Right lobe of liver (tissue), 4 donors: Measurements from ENCODE around the gene WDR19.

ENCODE experiments used
- POLR2A ChIP-seq: fragments of 450-650 bp; IDR thresholded peaks from one replicate; pipeline ENCODE4 v1.6.1; 2017; ENCODE audit warnings: antibody characterized with exemption, mild to moderate bottlenecking
- TF ChIP-seq, protein P1 (sequence below), 4 donors: fragments of 200-600 bp in 3 of 4; fragments of 450-650 bp in 1 of 4; IDR thresholded peaks; one replicate each; pipeline versions ENCODE4 v1.5.1 to v1.8.0; 2016 to 2022; ENCODE audit warnings: antibody characterized with exemption in 4 of 4, mild to moderate bottlenecking in 2 of 4
- donor health status: DM: no; HTN: no; CAD: no.
- donor health status: DM: no; HTN: no; CAD: no.
- donor health status: DM: no; HTN: yes; CAD: no.

GRCh38 chr4:39319676-39320075 is 137.3 kb downstream of the WDR19 start:
- TF ChIP-seq, protein P1, sequence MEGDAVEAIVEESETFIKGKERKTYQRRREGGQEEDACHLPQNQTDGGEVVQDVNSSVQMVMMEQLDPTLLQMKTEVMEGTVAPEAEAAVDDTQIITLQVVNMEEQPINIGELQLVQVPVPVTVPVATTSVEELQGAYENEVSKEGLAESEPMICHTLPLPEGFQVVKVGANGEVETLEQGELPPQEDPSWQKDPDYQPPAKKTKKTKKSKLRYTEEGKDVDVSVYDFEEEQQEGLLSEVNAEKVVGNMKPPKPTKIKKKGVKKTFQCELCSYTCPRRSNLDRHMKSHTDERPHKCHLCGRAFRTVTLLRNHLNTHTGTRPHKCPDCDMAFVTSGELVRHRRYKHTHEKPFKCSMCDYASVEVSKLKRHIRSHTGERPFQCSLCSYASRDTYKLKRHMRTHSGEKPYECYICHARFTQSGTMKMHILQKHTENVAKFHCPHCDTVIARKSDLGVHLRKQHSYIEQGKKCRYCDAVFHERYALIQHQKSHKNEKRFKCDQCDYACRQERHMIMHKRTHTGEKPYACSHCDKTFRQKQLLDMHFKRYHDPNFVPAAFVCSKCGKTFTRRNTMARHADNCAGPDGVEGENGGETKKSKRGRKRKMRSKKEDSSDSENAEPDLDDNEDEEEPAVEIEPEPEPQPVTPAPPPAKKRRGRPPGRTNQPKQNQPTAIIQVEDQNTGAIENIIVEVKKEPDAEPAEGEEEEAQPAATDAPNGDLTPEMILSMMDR (IDR thresholded peaks at IDR 0.05), result no peak
- TF ChIP-seq POLR2A, result no peak
